ENCODE measurements around the gene SRGAP1.
"Not testable (repeated sequence)": the region's sequence is repeated elsewhere in the genome, so short reads cannot be mapped to it uniquely, and the experiment has no call there.

GRCh38 chr12:63880235-63880634, 35.7 kb downstream of the SRGAP1 start:
- not testable (repeated sequence) for TF ChIP-seq EZH2phosphoT487 (IDR thresholded peaks at IDR 0.05; ENCODE audit: insufficient read depth, low read depth); EZH2 (IDR thresholded peaks at IDR 0.05; ENCODE audit: insufficient read depth, poor library complexity, severe bottlenecking)
